IPS-18a (cell line): ENCODE results near the gene PPFIBP2.

ENCODE experiments used
- H3K27ac ChIP-seq: one replicate; pipeline ENCODE4 v1.5.1; 2013; ENCODE audit warnings: low read length
- H3K27me3 ChIP-seq: one replicate; pipeline ENCODE4 v1.6.1; 2013; ENCODE audit warnings: mild to moderate bottlenecking, low read length; ENCODE audit not compliant: control insufficient read depth, insufficient read depth
- H3K36me3 ChIP-seq: one replicate; pipeline ENCODE4 v1.6.1; 2013; ENCODE audit warnings: low read depth, low read length; ENCODE audit not compliant: control insufficient read depth
- H3K4me1 ChIP-seq: one replicate; pipeline ENCODE4 v1.6.1; 2013; ENCODE audit warnings: low read depth, low read length; ENCODE audit not compliant: control insufficient read depth
- H3K4me3 ChIP-seq: one replicate; pipeline ENCODE4 v1.5.1; 2013; ENCODE audit warnings: low read length
- H3K9ac ChIP-seq: one replicate; pipeline ENCODE4 v1.6.1; 2013; ENCODE audit warnings: mild to moderate bottlenecking, low read length, moderate library complexity
- H3K9me3 ChIP-seq: one replicate; pipeline ENCODE4 v1.6.1; 2013; ENCODE audit warnings: low read depth, low read length; ENCODE audit not compliant: control insufficient read depth

The PPFIBP2 gene

GRCh38 chr11:7666292-7666866 lies 152.6 kb downstream of the PPFIBP2 start:
- Histone ChIP-seq H3K27me3 (no peaks in the 10 kb centered on the region), H3K9me3 (peaks cover 7% of the 10 kb centered on the region), H3K4me1 (peaks cover 3% of the 10 kb centered on the region), H3K4me3 (no peak overlapping the region), H3K36me3 (peaks cover 24% of the 10 kb centered on the region), H3K9ac (no peak overlapping the region), H3K27ac (no peak overlapping the region)

- H3K9me3 ChIP-seq: peaks cover 7% of the 10 kb centered on the region
- no peak overlapping the region for H3K4me3 ChIP-seq
- H3K36me3 ChIP-seq: peaks cover 24% of the 10 kb centered on the region
- H3K9ac ChIP-seq: no peak overlapping the region
- H3K27me3 ChIP-seq: no peaks in the 10 kb centered on the region
- peaks cover 3% of the 10 kb centered on the region for H3K4me1 ChIP-seq
- H3K27ac ChIP-seq: no peak overlapping the region
Measured at GRCh38 chr11:7667460-7667859, 153.7 kb downstream of the PPFIBP2 start.

GRCh38 chr11:7668464-7668863 lies 154.7 kb downstream of the PPFIBP2 start:
- Histone ChIP-seq H3K4me1 (peaks cover 8% of the 10 kb centered on the region), H3K9me3 (peaks cover 7% of the 10 kb centered on the region), H3K36me3 (peaks cover 24% of the 10 kb centered on the region), H3K4me3 (no peak overlapping the region), H3K27ac (no peak overlapping the region), H3K27me3 (no peaks in the 10 kb centered on the region), H3K9ac (no peak overlapping the region)

GRCh38 chr11:7668911-7669310 lies 155.1 kb downstream of the PPFIBP2 start:
- no peak overlapping the region for H3K27ac ChIP-seq
- peaks cover 6% of the 10 kb centered on the region for H3K9me3 ChIP-seq
- no peaks in the 10 kb centered on the region for H3K27me3 ChIP-seq
- H3K4me3 ChIP-seq: no peak overlapping the region
- peaks cover 8% of the 10 kb centered on the region for H3K4me1 ChIP-seq
- H3K9ac ChIP-seq: no peak overlapping the region
- H3K36me3 ChIP-seq: peaks cover 24% of the 10 kb centered on the region

- Histone ChIP-seq H3K9ac (no peak overlapping the region), H3K4me1 (peaks cover 8% of the 10 kb centered on the region), H3K27me3 (peaks cover 7% of the 10 kb centered on the region), H3K27ac (no peak overlapping the region), H3K36me3 (peaks cover 11% of the 10 kb centered on the region), H3K9me3 (no peaks in the 10 kb centered on the region), H3K4me3 (no peak overlapping the region)
Measured at GRCh38 chr11:7670641-7671040, 156.8 kb downstream of the PPFIBP2 start.

GRCh38 chr11:7671347-7672215 lies 157.8 kb downstream of the PPFIBP2 start:
- Histone ChIP-seq H3K36me3 (peaks cover 7% of the 10 kb centered on the region), H3K27me3 (peaks cover 7% of the 10 kb centered on the region), H3K4me3 (no peak overlapping the region), H3K27ac (no peak overlapping the region), H3K9ac (no peak overlapping the region), H3K4me1 (peaks cover 8% of the 10 kb centered on the region), H3K9me3 (no peaks in the 10 kb centered on the region)

GRCh38 chr11:7672276-7672959 lies 158.6 kb downstream of the PPFIBP2 start:
- peaks cover 11% of the 10 kb centered on the region for H3K4me1 ChIP-seq
- no peak overlapping the region for H3K4me3 ChIP-seq
- H3K27ac ChIP-seq: no peak overlapping the region
- H3K9ac ChIP-seq: no peak overlapping the region
- peaks cover 7% of the 10 kb centered on the region for H3K27me3 ChIP-seq
- no peaks in the 10 kb centered on the region for H3K9me3 ChIP-seq
- peaks cover 5% of the 10 kb centered on the region for H3K36me3 ChIP-seq

- H3K4me3 ChIP-seq: peak within 1 kb of the TSS; percentile 62
- no peak within 1 kb of the TSS for H3K27ac ChIP-seq
- H3K36me3 ChIP-seq: peaks cover 5% of the 10 kb centered on the region
- peaks cover 16% of the 10 kb centered on the region for H3K4me1 ChIP-seq
- H3K27me3 ChIP-seq: peaks cover 7% of the 10 kb centered on the region
- peak within 1 kb of the TSS; percentile 68 for H3K9ac ChIP-seq
- H3K9me3 ChIP-seq: no peaks in the 10 kb centered on the region
Measured at GRCh38 chr11:7672960-7673723, 159.3 kb downstream of the PPFIBP2 start, which contains the start of gene CYB5R2. Gene CYB5R2, minus strand, starts transcription at chr11:7673500. Its CDS starts 675 bp downstream, at chr11:7672825.

GRCh38 chr11:7673724-7674434 lies 160.1 kb downstream of the PPFIBP2 start:
- peaks cover 7% of the 10 kb centered on the region for H3K27me3 ChIP-seq
- no peaks in the 10 kb centered on the region for H3K9me3 ChIP-seq
- H3K27ac ChIP-seq: no peak overlapping the region
- peaks cover 23% of the 10 kb centered on the region for H3K4me1 ChIP-seq
- peak overlapping the region; percentile 68 for H3K9ac ChIP-seq
- H3K36me3 ChIP-seq: peaks cover 2% of the 10 kb centered on the region
- H3K4me3 ChIP-seq: peak overlapping the region; percentile 62

GRCh38 chr11:7675631-7676030 lies 161.8 kb downstream of the PPFIBP2 start:
- peaks cover 7% of the 10 kb centered on the region for H3K27me3 ChIP-seq
- no peaks in the 10 kb centered on the region for H3K36me3 ChIP-seq

More at GRCh38 chr11:7675631-7676030, 161.8 kb downstream of the PPFIBP2 start:
- no peak overlapping the region for H3K9ac ChIP-seq
- no peak overlapping the region for H3K27ac ChIP-seq
- H3K4me1 ChIP-seq: peaks cover 29% of the 10 kb centered on the region
- no peaks in the 10 kb centered on the region for H3K9me3 ChIP-seq
- no peak overlapping the region for H3K4me3 ChIP-seq
